HepG2 (cell line): ENCODE measurements around the gene TMEM150C. TPM values are rescaled to one million over a fixed set of nuclear protein-coding genes. Genes with fewer than 3 reads are reported as not detected.
"Not testable (repeated sequence)": the region's sequence is repeated elsewhere in the genome, so short reads cannot be mapped to it uniquely, and the experiment has no call there.

Experiments used
- ATAC-seq: fragments of 200-7000 bp; cut with Tn5 transposase; 3 replicates; pipeline ENCODE4 v1.9.1; 2020; ENCODE audit warnings: mild to moderate bottlenecking, moderate library complexity
- BruUV-seq: library from RNA; stranded (reverse); fragments of 400-500 nt; replicated peaks from 2 replicates; lab custom pipeline; 2021; lab: Mats Ljungman, UMichigan
- CTCF ChIA-PET: fragments of 300-600 bp; formaldehyde crosslinking; extraction: SDS; loops from one replicate; lab custom pipeline; 2021; ENCODE audit warnings: low total read pairs, inconsistent platforms, low intra/inter-chr PET ratio; lab: Yijun Ruan, JAX
- POLR2A ChIA-PET: fragments of 350-600 bp; sonication (Branson Sonifier 250); formaldehyde crosslinking; loops from one replicate; lab custom pipeline; 2020; ENCODE audit warnings: antibody characterized with exemption, inconsistent platforms; lab: Yijun Ruan, JAX
- DNase-seq: peaks from one replicate; pipeline ENCODE4 v3.0.0-alpha.2; 2015; ENCODE audit warnings: low spot score
- FAIRE-seq: peaks from 3 replicates; lab custom pipeline; 2011; peaks lifted over from hg19 to GRCh38; lab: Jason Lieb, UNC
- H2AFZ ChIP-seq: one replicate; pipeline ENCODE4 v1.6.1; 2011; ENCODE audit warnings: low read length, inconsistent platforms
- H3K27ac ChIP-seq: fragments of 300-600 bp; 3 replicates; pipeline ENCODE4 v1.8.0; 2011; ENCODE audit warnings: mixed run types, mild to moderate bottlenecking, mixed read lengths, low read length, inconsistent platforms; ENCODE audit not compliant: insufficient read depth; ENCODE audit errors: extremely low read length
- H3K27me3 ChIP-seq, 2 experiments: fragments of 200-600 bp in 1 of 2; 2 replicates in 1 of 2; 3 replicates in 1 of 2; pipeline versions ENCODE4 v1.6.0 to v1.8.0; 2011; ENCODE audit warnings: low read length in 2 of 2, mild to moderate bottlenecking in 2 of 2, moderate library complexity in 2 of 2, inconsistent platforms in 1 of 2; ENCODE audit not compliant: insufficient read depth in 2 of 2, control insufficient read depth in 1 of 2
- H3K36me3 ChIP-seq, 2 experiments: fragments of 200-600 bp in 1 of 2; replicated peaks in 1 of 2; 2 replicates in 1 of 2; 3 replicates in 1 of 2; pipeline versions ENCODE4 v1.5.1 to v1.8.0; 2011; ENCODE audit warnings: low read length in 2 of 2, inconsistent platforms in 1 of 2; ENCODE audit not compliant: insufficient read depth in 2 of 2, control insufficient read depth in 1 of 2
- H3K4me1 ChIP-seq: 2 replicates; pipeline ENCODE4 v1.5.1; 2012; ENCODE audit warnings: low read length, inconsistent platforms; ENCODE audit not compliant: insufficient read depth
- H3K4me2 ChIP-seq: 2 replicates; pipeline ENCODE4 v1.6.0; 2011; ENCODE audit warnings: low read depth, low read length, inconsistent platforms
- H3K4me3 ChIP-seq, 3 experiments: fragments of 200-600 bp in 1 of 3; sonication (generic), shearing (Covaris generic) in 1 of 3; replicated peaks in 1 of 3; 2 replicates each; pipeline ENCODE4 v1.5.1; 2011 to 2016; ENCODE audit warnings: low read length in 3 of 3, inconsistent platforms in 2 of 3, low read depth in 2 of 3, mild to moderate bottlenecking in 2 of 3, control low read depth in 1 of 3, mixed read lengths in 1 of 3; ENCODE audit not compliant: insufficient read depth in 1 of 3
- H3K79me2 ChIP-seq: one replicate; pipeline ENCODE4 v1.6.1; 2011; ENCODE audit warnings: low read length, inconsistent platforms; ENCODE audit not compliant: insufficient read depth
- H3K9ac ChIP-seq: 2 replicates; pipeline ENCODE4 v1.6.0; 2011; ENCODE audit warnings: mild to moderate bottlenecking, low read depth, low read length, inconsistent platforms; ENCODE audit not compliant: insufficient read depth
- H3K9me3 ChIP-seq: 2 replicates; pipeline ENCODE4 v1.5.1; 2012; ENCODE audit warnings: mild to moderate bottlenecking, low read length
- H4K20me1 ChIP-seq: 2 replicates; pipeline ENCODE4 v1.6.0; 2011; ENCODE audit warnings: inconsistent platforms, mild to moderate bottlenecking, low read length, moderate library complexity; ENCODE audit not compliant: insufficient read depth
- CTCF ChIP-seq: sonication (generic); formaldehyde crosslinking; IDR thresholded peaks from 2 replicates; pipeline ENCODE4 v1.5.0; 2020; ENCODE audit warnings: mild to moderate bottlenecking, missing genetic modification reagents, moderate library complexity
- HNRNPUL1 ChIP-seq: fragments of 200-400 bp; formaldehyde crosslinking; IDR thresholded peaks from 2 replicates; pipeline ENCODE4 v1.6.1; 2017; ENCODE audit warnings: low read depth, mild to moderate bottlenecking, low read length, moderate library complexity
- HOXD1 ChIP-seq: sonication (generic); formaldehyde crosslinking; IDR thresholded peaks from 2 replicates; pipeline ENCODE4 v1.5.0; 2020; ENCODE audit warnings: missing genetic modification reagents
- MTF2 ChIP-seq: sonication (generic); formaldehyde crosslinking; IDR thresholded peaks from 2 replicates; pipeline ENCODE4 v1.5.0; 2020; ENCODE audit warnings: missing genetic modification reagents, borderline replicate concordance
- RFXAP ChIP-seq: sonication (generic); formaldehyde crosslinking; IDR thresholded peaks from 2 replicates; pipeline ENCODE4 v1.4.0; 2020; ENCODE audit warnings: missing genetic modification reagents, borderline replicate concordance
- STAG1 ChIP-seq: sonication (generic); formaldehyde crosslinking; IDR thresholded peaks from 2 replicates; pipeline ENCODE4 v1.4.0; 2020; ENCODE audit warnings: missing genetic modification reagents
- TSC22D2 ChIP-seq: sonication (generic); formaldehyde crosslinking; IDR thresholded peaks from 2 replicates; pipeline ENCODE4 v1.5.1; 2020; ENCODE audit warnings: missing genetic modification reagents, mild to moderate bottlenecking, borderline replicate concordance
- ZNF775 ChIP-seq: sonication (generic); formaldehyde crosslinking; IDR thresholded peaks from 2 replicates; pipeline ENCODE4 v1.4.0; 2020; ENCODE audit warnings: missing genetic modification reagents, mild to moderate bottlenecking, moderate library complexity, borderline replicate concordance
- WGBS: methylation state at CpG from one replicate; pipeline ENCODE4 v1.1.6; 2017; ENCODE audit warnings: low lambda C conversion rate; 5-methylcytosine and 5-hydroxymethylcytosine counted together
- in situ Hi-C: cut with HindIII; loops from 2 replicates; pipeline ENCODE4 v1.10.0; 2017; ENCODE audit warnings: low pct_unique_long_range_greater_than_20kb; ENCODE audit not compliant: extremely low pct_ligation_motif_present
- intact Hi-C: fragments of 100-400 bp; cut with micrococcal nuclease; formaldehyde crosslinking; loops from one replicate; pipeline ENCODE4 v1.10.0; 2022; ENCODE audit not compliant: unreplicated experiment
- polyA plus RNA-seq, 8 experiments: library from polyadenylated mRNA; depleted of rRNA in 3 of 8; stranded (reverse) in 7 of 8; unstranded in 1 of 8; fragments of >200 nt; fragmentation: Illumina TruSeq in 4 of 8; extraction: Trizol in 4 of 8; gene quantifications; 2 replicates each; pipeline versions ENCODE4 v1.2.1 to v1.2.3, GENCODE V29; 2011 to 2016; ENCODE audit warnings: low read depth in 4 of 8, missing spikeins in 1 of 8, mixed read lengths in 1 of 8; ENCODE audit not compliant: insufficient read depth in 1 of 8
- total RNA-seq, 5 experiments: library from RNA; depleted of rRNA; stranded (reverse); fragments of >200 nt; fragmentation: Illumina TruSeq; extraction: Trizol; gene quantifications; 2 replicates each; pipeline ENCODE4 v1.2.3, GENCODE V29; 2016; ENCODE audit warnings: low read depth in 1 of 5

The TMEM150C gene
- total and polyA plus RNA-seq, 2 of the 13 experiments (the other 11 are each of a cell fraction or from before 2014, with no cell fraction given), result 0.33 to 0.42 TPM

GRCh38 chr4:82473080-82473479 is 88.7 kb downstream of the TMEM150C start:
- H2AFZ ChIP-seq, in situ Hi-C loops, FAIRE-seq, H4K20me1 ChIP-seq, H3K4me3 ChIP-seq, POLR2A ChIA-PET, DNase-seq, H3K27me3 ChIP-seq, H3K9me3 ChIP-seq, H3K27ac ChIP-seq, H3K9ac ChIP-seq, intact Hi-C loops, H3K79me2 ChIP-seq, BruUV-seq, H3K4me2 ChIP-seq, CTCF ChIA-PET, H3K36me3 ChIP-seq, ATAC-seq: not testable (repeated sequence)
- peaks cover 18% of the 10 kb centered on the region for H3K4me1 ChIP-seq
- 49% methylated on average over 5 of the region's 5 CpGs for WGBS

GRCh38 chr4:82469791-82470345 is 91.9 kb downstream of the TMEM150C start:
- H3K4me2 ChIP-seq, result no peak overlapping the region
- H3K27ac ChIP-seq, result no peak overlapping the region
- no TSS peak for BruUV-seq
- no peaks in the 10 kb centered on the region for H3K9me3 ChIP-seq
- H3K79me2 ChIP-seq, result no peaks in the 10 kb centered on the region
- intact Hi-C loops (no loop called here), in situ Hi-C loops (no loop called here)
- no peak for TF ChIP-seq TSC22D2 (CRISPR knock-in tag)
- no peak for TF ChIP-seq HOXD1 (CRISPR knock-in tag)
- TF ChIP-seq RFXAP (CRISPR knock-in tag), result no peak
- peak; percentile 59 for TF ChIP-seq STAG1 (CRISPR knock-in tag)
- no peak for TF ChIP-seq HNRNPUL1
- TF ChIP-seq MTF2 (CRISPR knock-in tag), result no peak
- no peak for TF ChIP-seq ZNF775 (CRISPR knock-in tag)
- TF ChIP-seq CTCF (CRISPR knock-in tag), result peak; percentile 56
- ChIA-PET POLR2A (no interaction called here), CTCF (no interaction called here)
- peaks cover 13% of the 10 kb centered on the region for H3K4me1 ChIP-seq
- no peaks in the 10 kb centered on the region for H3K36me3 ChIP-seq
- 82% methylated on average over 1 of the region's 2 CpGs for WGBS
- FAIRE-seq, result no peak
- H4K20me1 ChIP-seq, result no peaks in the 10 kb centered on the region
- H3K27me3 ChIP-seq, result no peaks in the 10 kb centered on the region
- peak; percentile 60 for ATAC-seq
- no peak overlapping the region for H3K4me3 ChIP-seq
- DNase-seq, result peak; percentile 16
- no peak overlapping the region for H2AFZ ChIP-seq
- no peak overlapping the region for H3K9ac ChIP-seq
